ENCODE results near the gene MRPS22. TPM values are rescaled to one million over a fixed set of nuclear protein-coding genes. Genes with fewer than 3 reads are reported as not detected.

The MRPS22 gene
- total and polyA plus RNA-seq, 4 donors: 33.2 to 44.7 (median 40.2) TPM

DNA sequence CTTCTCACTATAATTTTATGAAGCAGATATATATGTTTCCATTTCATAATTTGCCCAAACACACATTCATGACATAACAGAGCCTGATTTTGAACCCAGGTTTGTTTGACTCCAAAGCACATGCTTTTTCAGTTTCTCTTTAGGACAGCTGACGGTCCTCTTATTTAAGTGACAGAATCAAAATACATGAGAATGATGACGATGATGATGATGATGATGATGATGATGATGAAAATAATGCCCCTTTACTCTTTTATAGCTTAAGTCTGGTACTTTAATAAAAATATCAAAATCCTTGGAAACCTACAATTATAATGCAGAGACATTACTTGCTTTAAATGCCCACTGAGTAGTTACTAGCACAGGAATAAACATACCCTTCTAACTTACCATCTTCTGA, 30.3 kb downstream of the MRPS22 start:
- Histone ChIP-seq H3K4me3 (no peak overlapping the region), H3K27ac (ENCODE audit: low read depth in 1 of 2, low read length in 1 of 2) (no peak overlapping the region), H3K9ac (ENCODE audit: insufficient read depth in 1 of 2, low read length in 2 of 2) (no peak overlapping the region), H3K27me3 (ENCODE audit: control insufficient read depth in 3 of 3, insufficient read depth in 3 of 3, low read length in 2 of 3) (no peaks in the 10 kb centered on the region), H3K36me3 (ENCODE audit: control insufficient read depth in 4 of 4, insufficient read depth in 4 of 4, low read length in 4 of 4) (peaks cover 23 to 66% (median 43%) of the 10 kb centered on the region in 4 donors), H3K4me1 (ENCODE audit: control insufficient read depth in 5 of 5, insufficient read depth in 5 of 5, low read length in 5 of 5) (no peaks in the 10 kb centered on the region), H3K9me3 (ENCODE audit: control insufficient read depth in 4 of 4, insufficient read depth in 3 of 4, low read length in 3 of 4) (no peaks in the 10 kb centered on the region)
- 95% methylated on average over 2 of the region's 2 CpGs for WGBS, 2 donors
- DNase-seq (no peak), ATAC-seq (ENCODE audit: insufficient read depth, low FRiP score) (no peak)
- TF ChIP-seq, protein P1, sequence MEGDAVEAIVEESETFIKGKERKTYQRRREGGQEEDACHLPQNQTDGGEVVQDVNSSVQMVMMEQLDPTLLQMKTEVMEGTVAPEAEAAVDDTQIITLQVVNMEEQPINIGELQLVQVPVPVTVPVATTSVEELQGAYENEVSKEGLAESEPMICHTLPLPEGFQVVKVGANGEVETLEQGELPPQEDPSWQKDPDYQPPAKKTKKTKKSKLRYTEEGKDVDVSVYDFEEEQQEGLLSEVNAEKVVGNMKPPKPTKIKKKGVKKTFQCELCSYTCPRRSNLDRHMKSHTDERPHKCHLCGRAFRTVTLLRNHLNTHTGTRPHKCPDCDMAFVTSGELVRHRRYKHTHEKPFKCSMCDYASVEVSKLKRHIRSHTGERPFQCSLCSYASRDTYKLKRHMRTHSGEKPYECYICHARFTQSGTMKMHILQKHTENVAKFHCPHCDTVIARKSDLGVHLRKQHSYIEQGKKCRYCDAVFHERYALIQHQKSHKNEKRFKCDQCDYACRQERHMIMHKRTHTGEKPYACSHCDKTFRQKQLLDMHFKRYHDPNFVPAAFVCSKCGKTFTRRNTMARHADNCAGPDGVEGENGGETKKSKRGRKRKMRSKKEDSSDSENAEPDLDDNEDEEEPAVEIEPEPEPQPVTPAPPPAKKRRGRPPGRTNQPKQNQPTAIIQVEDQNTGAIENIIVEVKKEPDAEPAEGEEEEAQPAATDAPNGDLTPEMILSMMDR (IDR thresholded peaks at IDR 0.05; ENCODE audit: control extremely low read depth, extremely low read depth): no peak

DNA sequence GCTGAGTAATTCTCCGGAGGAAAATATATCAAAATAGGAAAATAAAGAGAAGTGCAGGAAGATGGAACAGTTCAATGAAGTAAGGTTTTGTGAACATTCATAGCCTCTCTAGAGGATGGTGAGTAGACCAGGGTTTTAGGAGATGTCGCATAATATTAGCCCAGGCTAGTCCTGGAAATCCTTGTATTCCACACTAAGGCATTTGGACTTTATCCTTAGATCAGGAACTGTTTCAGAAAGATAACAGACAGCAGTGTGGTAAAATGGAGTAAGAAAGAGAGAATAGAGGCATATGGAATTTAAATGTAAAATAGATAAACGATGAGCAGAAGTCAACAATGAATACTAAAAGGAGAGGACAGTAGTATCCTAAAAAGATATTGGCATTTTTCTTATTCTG, 33.6 kb downstream of the MRPS22 start:
- H3K4me3 ChIP-seq: no peak overlapping the region
- peaks cover 17 to 66% (median 39%) of the 10 kb centered on the region in 4 donors for H3K36me3 ChIP-seq (ENCODE audit: control insufficient read depth in 4 of 4, insufficient read depth in 4 of 4, low read length in 4 of 4)
- ATAC-seq (ENCODE audit: insufficient read depth, low FRiP score): no peak
- no peak overlapping the region for H3K27ac ChIP-seq (ENCODE audit: low read depth in 1 of 2, low read length in 1 of 2)
- no peaks in the 10 kb centered on the region for H3K27me3 ChIP-seq (ENCODE audit: control insufficient read depth in 3 of 3, insufficient read depth in 3 of 3, low read length in 2 of 3)
- H3K4me1 ChIP-seq (ENCODE audit: control insufficient read depth in 5 of 5, insufficient read depth in 5 of 5, low read length in 5 of 5): no peaks in the 10 kb centered on the region
- peaks cover 0 to 2% (median 0%) of the 10 kb centered on the region in 4 donors for H3K9me3 ChIP-seq (ENCODE audit: control insufficient read depth in 4 of 4, insufficient read depth in 3 of 4, low read length in 3 of 4)
- DNase-seq: no peak
- WGBS, 2 donors: 92 to 96% methylated on average over 3 of the region's 3 CpGs
- no peak overlapping the region for H3K9ac ChIP-seq (ENCODE audit: insufficient read depth in 1 of 2, low read length in 2 of 2)
- TF ChIP-seq, protein P1 (IDR thresholded peaks at IDR 0.05; ENCODE audit: control extremely low read depth, extremely low read depth): no peak

DNA sequence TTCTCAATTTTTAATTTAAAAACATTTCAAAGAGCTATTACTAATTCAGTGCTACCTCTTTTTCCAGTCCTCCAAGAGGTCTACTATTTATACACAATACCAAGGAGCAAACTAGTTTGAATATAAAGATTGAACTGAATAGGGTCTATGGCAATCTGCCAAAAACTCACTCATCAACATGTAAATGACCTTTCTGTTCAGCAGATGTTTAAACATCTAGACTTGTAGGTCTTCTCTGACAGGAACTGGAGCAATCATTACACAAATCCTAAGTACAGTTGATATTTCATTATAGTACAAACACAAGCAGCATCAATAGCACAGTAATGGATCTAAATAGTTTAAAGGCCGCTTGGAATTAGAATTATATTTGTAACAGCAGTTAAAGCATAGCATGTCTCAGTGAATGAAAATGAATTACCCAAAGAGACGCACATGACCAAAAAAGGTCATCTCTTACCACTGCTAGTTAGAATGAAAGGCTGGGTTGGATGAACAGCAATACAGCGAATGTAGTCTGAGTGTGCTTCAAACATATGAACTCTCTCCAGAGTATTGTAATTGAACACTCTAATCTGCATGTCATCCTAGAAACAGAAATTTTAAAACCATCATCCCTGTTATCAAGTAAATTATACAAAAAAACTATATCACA, 34.9 kb downstream of the MRPS22 start:
- Histone ChIP-seq H3K36me3 (ENCODE audit: control insufficient read depth in 4 of 4, insufficient read depth in 4 of 4, low read length in 4 of 4) (peaks cover 10 to 55% (median 30%) of the 10 kb centered on the region in 4 donors), H3K27ac (ENCODE audit: low read depth in 1 of 2, low read length in 1 of 2) (no peak overlapping the region)
- 91 to 93% methylated on average over 3 of the region's 3 CpGs for WGBS, 2 donors

More for the DNA sequence above, 34.9 kb downstream of the MRPS22 start:
- peaks cover 0 to 2% (median 0%) of the 10 kb centered on the region in 4 donors for H3K9me3 ChIP-seq (ENCODE audit: control insufficient read depth in 4 of 4, insufficient read depth in 3 of 4, low read length in 3 of 4)
- TF ChIP-seq, protein P1 (IDR thresholded peaks at IDR 0.05; ENCODE audit: control extremely low read depth, extremely low read depth): no peak
- H3K27me3 ChIP-seq (ENCODE audit: control insufficient read depth in 3 of 3, insufficient read depth in 3 of 3, low read length in 2 of 3): no peaks in the 10 kb centered on the region
- no peak overlapping the region for H3K4me3 ChIP-seq
- DNase-seq: no peak
- no peaks in the 10 kb centered on the region for H3K4me1 ChIP-seq (ENCODE audit: control insufficient read depth in 5 of 5, insufficient read depth in 5 of 5, low read length in 5 of 5)
- H3K9ac ChIP-seq (ENCODE audit: insufficient read depth in 1 of 2, low read length in 2 of 2): no peak overlapping the region
- no peak for ATAC-seq (ENCODE audit: insufficient read depth, low FRiP score)
